Fibroblast of the conjunctiva (primary cell): Measurements from ENCODE around the gene ZNF236.

Experiments
- DNase-seq: peaks from one replicate; pipeline ENCODE4 v3.0.0-alpha.2; 2010; ENCODE audit warnings: low read depth

Gene ZNF236

GRCh38 chr18:76821875-76822505 is 367 bp upstream of the ZNF236 start:
- DNase-seq: no peak

GRCh38 chr18:76823161-76823538 is 793 bp downstream of the ZNF236 start:
- DNase-seq: no peak

GRCh38 chr18:76823587-76824011 is 1.2 kb downstream of the ZNF236 start:
- DNase-seq: no peak

GRCh38 chr18:76824145-76824676 is 1.9 kb downstream of the ZNF236 start:
- DNase-seq: no peak

GRCh38 chr18:76824754-76825153 is 2.4 kb downstream of the ZNF236 start:
- DNase-seq: no peak

- DNase-seq: no peak
Observed at GRCh38 chr18:76827205-76828200, 5.1 kb downstream of the ZNF236 start.

- no peak for DNase-seq
Observed at GRCh38 chr18:76834379-76834778, 12.0 kb downstream of the ZNF236 start.

- DNase-seq: no peak
Observed at GRCh38 chr18:76835380-76835779, 13.0 kb downstream of the ZNF236 start.

GRCh38 chr18:76837071-76837470 is 14.7 kb downstream of the ZNF236 start:
- DNase-seq: no peak

GRCh38 chr18:76838182-76838581 is 15.8 kb downstream of the ZNF236 start:
- no peak for DNase-seq

GRCh38 chr18:76839086-76839794 is 16.9 kb downstream of the ZNF236 start:
- no peak for DNase-seq

GRCh38 chr18:76842837-76843530 is 20.6 kb downstream of the ZNF236 start:
- no peak for DNase-seq

- DNase-seq: no peak
Observed at GRCh38 chr18:76844144-76844543, 21.8 kb downstream of the ZNF236 start.

- no peak for DNase-seq
Observed at GRCh38 chr18:76844742-76845477, 22.6 kb downstream of the ZNF236 start.

GRCh38 chr18:76846217-76846616 is 23.9 kb downstream of the ZNF236 start:
- DNase-seq: no peak

- DNase-seq: no peak
Observed at GRCh38 chr18:76847916-76848315, 25.6 kb downstream of the ZNF236 start.

- no peak for DNase-seq
Observed at GRCh38 chr18:76850112-76850511, 27.8 kb downstream of the ZNF236 start.

GRCh38 chr18:76855594-76855993 is 33.2 kb downstream of the ZNF236 start:
- no peak for DNase-seq

GRCh38 chr18:76857476-76857875 is 35.1 kb downstream of the ZNF236 start:
- DNase-seq: no peak

GRCh38 chr18:76859474-76860339 is 37.4 kb downstream of the ZNF236 start:
- no peak for DNase-seq
